ENCODE results near the gene ACADS.
A peak's percentile ranks its signal among the peaks of the same experiment; 100 is the strongest.

Gene ACADS, protein sequence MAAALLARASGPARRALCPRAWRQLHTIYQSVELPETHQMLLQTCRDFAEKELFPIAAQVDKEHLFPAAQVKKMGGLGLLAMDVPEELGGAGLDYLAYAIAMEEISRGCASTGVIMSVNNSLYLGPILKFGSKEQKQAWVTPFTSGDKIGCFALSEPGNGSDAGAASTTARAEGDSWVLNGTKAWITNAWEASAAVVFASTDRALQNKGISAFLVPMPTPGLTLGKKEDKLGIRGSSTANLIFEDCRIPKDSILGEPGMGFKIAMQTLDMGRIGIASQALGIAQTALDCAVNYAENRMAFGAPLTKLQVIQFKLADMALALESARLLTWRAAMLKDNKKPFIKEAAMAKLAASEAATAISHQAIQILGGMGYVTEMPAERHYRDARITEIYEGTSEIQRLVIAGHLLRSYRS

GRCh38 chr12:120725659-120726509, at the start of gene ACADS:
Gene ACADS, plus strand, starts transcription at chr12:120725826. Its CDS starts 60 bp downstream, at chr12:120725886.
- peak; percentile 72 to 79 for DNase-seq (ENCODE audit: low read depth in 1 of 2, low spot score in 1 of 2)

GRCh38 chr12:120677765-120678473, 47.7 kb upstream of the ACADS start:
- no peak for DNase-seq (ENCODE audit: low read depth in 1 of 2, low spot score in 1 of 2)

GRCh38 chr12:120678572-120678971, 47.1 kb upstream of the ACADS start:
- DNase-seq (ENCODE audit: low read depth in 1 of 2, low spot score in 1 of 2), result no peak

DNA sequence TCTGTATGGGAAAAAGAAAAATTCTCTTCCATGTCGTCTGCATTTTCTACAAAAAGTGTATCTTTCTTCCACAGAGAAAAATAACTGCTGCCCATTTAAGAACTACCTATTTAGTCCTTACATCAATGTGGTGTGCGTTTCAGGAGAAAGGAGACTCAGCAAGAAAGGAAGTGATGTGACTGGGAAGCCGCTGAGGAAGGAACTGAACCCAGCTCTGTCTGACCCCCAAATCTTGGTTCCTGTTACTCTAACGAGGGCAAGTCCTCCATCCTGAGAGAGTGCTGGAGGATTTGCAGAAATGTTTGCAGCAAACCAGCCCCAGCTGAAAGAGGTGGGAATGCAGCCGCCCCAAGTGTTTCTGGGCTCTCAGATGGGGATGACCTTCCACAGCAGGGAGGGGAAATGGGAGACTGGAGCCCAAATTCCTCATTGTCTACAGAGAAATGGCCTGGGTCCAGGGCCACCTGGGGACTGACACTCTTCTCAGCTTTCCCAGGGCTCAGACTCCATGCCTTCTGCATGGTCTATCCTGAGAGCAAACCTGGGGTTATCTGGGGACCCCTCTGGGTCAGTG, 45.4 kb upstream of the ACADS start:
- DNase-seq (ENCODE audit: low read depth in 1 of 2, low spot score in 1 of 2), result no peak

DNA sequence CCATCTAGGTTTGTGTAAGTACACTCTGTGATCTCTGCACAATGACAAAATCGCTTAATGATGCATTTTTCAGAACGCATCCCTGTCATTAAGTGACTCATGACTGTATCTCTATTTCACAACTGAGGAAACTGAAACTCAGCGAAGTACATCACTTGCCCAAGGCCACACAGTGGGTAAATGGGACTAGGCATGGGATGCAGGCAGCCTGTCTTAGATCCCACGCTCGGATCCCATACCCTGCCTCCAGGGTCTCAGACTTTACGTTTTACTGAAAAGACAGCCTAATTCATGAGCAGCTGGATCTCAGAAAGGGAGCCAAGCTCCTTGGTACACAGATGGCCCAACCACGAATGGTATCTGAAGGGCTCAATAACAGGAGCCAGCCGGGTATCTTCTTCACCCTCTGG, 41.1 kb upstream of the ACADS start:
- DNase-seq (ENCODE audit: low read depth in 1 of 2, low spot score in 1 of 2), result no peak

GRCh38 chr12:120685522-120685921, 40.1 kb upstream of the ACADS start:
- DNase-seq (ENCODE audit: low read depth in 1 of 2, low spot score in 1 of 2), result no peak

- peak; percentile 90 to 97 for DNase-seq (ENCODE audit: low read depth in 1 of 2, low spot score in 1 of 2)
These were observed 39.4 kb upstream of the ACADS start for GRCh38 chr12:120686151-120686689.

DNA sequence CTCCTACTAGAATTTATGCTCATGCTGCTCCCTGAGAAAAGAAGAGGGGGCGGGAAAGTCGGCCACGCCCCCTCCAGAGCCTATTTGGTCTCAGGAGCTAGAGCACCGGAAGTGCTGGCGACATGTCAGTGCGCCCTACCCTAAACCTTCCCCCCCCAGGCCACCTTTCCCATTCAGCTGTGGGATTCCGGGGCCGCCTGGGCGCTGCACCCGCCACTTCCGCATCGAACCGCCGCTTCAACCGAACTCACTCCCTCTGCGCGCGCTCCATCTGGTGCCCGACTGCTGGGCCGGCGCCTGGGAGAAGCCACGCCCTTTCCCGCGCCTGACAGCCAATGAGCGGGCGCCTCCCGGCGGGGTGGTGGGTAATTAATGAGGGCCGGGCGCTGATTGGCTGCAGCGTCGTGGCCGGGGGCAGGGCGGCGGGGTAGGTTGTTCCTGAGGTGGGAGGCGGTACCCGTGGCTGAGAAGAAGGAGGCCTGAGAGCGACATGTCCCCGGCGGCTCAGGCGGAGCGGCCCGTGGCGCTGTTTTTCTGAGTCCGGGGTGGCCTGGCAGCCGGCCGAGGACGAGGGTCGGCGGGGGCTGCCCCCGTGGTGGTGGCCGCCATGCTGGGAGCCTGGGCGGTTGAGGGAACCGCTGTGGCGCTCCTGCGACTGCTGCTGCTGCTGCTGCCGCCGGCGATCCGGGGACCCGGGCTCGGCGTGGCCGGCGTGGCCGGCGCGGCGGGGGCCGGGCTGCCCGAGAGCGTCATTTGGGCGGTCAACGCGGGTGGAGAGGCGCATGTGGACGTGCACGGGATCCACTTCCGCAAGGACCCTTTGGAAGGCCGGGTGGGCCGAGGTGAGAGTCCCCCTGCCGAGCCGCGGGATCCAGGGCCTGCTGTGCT, 38.7 kb upstream of the ACADS start, which contains the start of gene MLEC:
TSS of gene MLEC (plus strand) at position 460 of the 888 bp plus-strand sequence. CDS start at position 608, 148 bp downstream.
- peak; percentile 98 to 99 for DNase-seq (ENCODE audit: low read depth in 1 of 2, low spot score in 1 of 2)

GRCh38 chr12:120687578-120688289, 37.9 kb upstream of the ACADS start:
- DNase-seq (ENCODE audit: low read depth in 1 of 2, low spot score in 1 of 2), result no peak

GRCh38 chr12:120688527-120689071, 37.0 kb upstream of the ACADS start:
- no peak for DNase-seq (ENCODE audit: low read depth in 1 of 2, low spot score in 1 of 2)

DNA sequence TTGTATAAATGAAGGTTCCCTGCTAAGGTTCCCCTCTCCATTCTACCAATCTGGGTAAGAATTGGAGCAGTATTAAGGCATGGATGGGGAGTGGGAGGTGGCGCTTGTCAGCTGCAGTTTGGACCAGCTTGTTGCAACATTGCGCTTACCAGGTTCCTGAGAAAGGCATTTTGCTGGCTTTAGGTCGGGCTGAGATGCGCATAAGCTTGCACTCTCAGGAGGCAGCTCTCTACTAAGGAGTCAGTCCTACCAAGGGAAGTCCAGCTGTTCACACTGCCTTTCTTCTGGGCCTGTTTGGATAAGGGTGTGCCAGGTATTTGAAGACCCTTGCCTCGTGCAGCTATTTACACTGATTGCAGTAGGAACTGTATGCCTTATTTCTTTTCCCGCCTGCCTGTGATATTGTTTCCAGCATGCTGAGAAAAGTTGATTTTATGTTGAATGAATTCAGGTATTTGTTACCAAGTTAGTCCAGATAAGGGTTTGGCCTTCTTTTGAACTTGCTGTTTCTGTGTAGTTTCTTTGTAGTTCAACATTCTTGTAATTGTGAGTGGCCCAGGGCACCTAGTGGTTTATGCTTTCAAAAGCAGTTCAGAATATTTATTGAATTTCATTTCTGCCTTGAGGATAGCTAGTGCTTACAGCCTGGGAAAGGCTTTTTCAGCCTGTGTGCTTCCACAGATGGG, 36.1 kb upstream of the ACADS start:
- no peak for DNase-seq (ENCODE audit: low read depth in 1 of 2, low spot score in 1 of 2)

DNA sequence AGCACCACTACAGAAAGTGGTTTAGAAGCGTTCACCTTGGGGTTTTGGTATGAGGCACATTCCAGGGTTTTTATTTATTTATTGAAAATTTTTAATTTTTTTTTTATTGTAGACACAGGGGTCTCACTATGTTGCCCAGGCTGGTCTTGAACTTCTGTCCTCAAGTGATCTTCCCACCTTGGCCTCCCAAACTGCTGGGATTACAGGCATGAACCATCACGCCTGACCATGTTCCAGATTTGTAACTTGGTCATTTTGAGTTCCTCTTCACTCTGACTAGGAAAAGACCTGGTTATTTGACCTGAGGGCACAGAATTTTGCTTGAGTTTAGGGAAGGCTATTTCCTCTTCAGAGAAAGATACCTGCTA, 35.6 kb upstream of the ACADS start:
- no peak for DNase-seq (ENCODE audit: low read depth in 1 of 2, low spot score in 1 of 2)

- no peak for DNase-seq (ENCODE audit: low read depth in 1 of 2, low spot score in 1 of 2)
These were observed 34.6 kb upstream of the ACADS start for GRCh38 chr12:120690978-120691377.

DNA sequence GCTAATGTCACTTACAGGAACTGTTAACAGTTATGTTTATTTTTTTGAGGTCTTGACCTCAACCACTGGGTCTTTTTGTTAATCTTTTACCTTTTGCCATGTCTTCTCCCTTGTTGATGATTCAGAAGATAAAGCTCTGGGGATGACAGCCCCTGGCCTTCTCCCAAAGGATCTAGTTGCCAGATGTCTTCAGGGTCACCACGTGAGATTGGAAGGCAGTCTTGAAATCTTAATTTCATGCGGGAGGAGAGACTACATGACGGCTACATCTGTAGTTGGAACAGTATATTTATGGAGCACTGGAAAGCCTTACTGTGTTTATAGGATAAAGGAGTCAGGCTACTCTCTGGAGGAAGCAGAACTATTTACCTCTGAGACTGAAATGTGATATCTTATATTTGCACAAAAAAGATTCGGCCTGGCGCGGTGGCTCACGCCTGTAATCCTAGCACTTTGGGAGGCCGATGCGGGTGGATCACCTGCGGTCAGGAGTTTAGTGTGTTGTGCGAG, 33.0 kb upstream of the ACADS start:
- no peak for DNase-seq (ENCODE audit: low read depth in 1 of 2, low spot score in 1 of 2)

DNA sequence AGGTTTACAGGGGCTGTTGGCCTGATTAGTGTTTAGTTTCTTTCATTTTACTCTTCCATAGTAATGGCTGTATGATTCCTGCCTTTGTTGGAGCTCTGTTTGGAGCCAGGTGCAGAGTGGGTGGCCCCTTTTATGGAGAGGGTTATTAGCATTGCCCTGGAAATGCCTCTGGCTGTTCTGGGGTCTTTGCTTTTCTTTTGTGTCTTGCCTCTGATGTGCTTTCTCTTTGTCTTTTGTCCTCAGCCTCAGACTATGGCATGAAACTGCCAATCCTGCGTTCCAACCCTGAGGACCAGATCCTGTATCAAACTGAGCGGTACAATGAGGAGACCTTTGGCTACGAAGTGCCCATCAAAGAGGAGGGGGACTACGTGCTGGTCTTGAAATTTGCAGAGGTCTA, 31.8 kb upstream of the ACADS start:
- DNase-seq (ENCODE audit: low read depth in 1 of 2, low spot score in 1 of 2), result no peak

GRCh38 chr12:120696626-120697025, 29.0 kb upstream of the ACADS start:
- DNase-seq (ENCODE audit: low read depth in 1 of 2, low spot score in 1 of 2), result no peak

DNA sequence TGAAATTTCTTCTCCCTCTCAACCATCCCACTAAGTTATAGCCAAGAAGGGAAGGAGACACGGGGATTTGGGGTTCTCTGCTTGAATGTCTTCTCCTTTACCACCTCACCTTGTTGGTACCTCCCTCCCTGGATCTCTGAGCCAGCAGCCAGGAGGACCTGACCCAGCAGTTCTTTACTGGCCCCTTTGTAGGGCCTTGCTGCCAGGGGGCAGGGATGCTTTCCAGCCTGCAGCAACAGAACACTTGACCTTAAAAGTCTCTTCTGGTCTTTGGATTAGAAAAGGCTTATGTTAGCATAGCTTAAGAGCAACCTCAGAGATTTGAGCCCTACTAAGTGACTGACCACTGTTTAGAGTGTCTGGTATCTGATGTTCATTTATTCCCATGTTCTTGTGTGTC, 28.3 kb upstream of the ACADS start:
- DNase-seq (ENCODE audit: low read depth in 1 of 2, low spot score in 1 of 2), result no peak

DNA sequence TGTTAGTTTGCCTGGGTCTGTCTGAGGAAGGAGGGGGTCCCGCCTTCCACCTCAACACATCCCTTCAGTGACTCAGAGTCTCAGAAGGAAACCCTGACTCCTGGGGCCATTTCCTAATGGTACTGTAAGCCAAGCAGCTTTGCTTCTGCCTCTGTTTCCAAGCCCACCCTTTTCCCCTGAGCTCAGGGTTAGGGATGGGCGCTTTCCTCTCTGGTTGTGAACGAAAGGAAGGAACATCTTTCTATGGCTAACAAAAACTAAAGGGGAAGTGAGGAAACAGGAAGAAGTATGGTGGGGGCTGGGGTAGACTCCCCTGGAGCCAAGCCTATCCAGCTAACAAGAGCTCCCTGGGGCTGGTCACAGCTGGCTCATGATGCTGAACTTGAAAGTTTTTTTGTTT, 27.0 kb upstream of the ACADS start:
- no peak for DNase-seq (ENCODE audit: low read depth in 1 of 2, low spot score in 1 of 2)
